BLaER1 treated with 17β-estradiol and CSF1 and Interleukin-3, amounts not matched to agents 10 nM and 100 nM (cell line): ENCODE results near the gene TCF7.

ENCODE experiments used
- H3K27ac ChIP-seq, 11 experiments: shearing (Covaris generic); formaldehyde crosslinking; 2 replicates each; pipeline ENCODE4 v1.8.1; 2022
- H3K27me3 ChIP-seq, 11 experiments: shearing (Covaris generic); formaldehyde crosslinking; 2 replicates each; pipeline ENCODE4 v1.8.1; 2022
- H3K36me3 ChIP-seq, 11 experiments: shearing (Covaris generic); formaldehyde crosslinking; 2 replicates each; pipeline ENCODE4 v1.8.1; 2022
- H3K4me1 ChIP-seq, 10 experiments: shearing (Covaris generic); formaldehyde crosslinking; 2 replicates each; pipeline ENCODE4 v1.8.1; 2022
- H3K4me2 ChIP-seq, 11 experiments: shearing (Covaris generic); formaldehyde crosslinking; 2 replicates each; pipeline ENCODE4 v1.8.1; 2022
- H3K4me3 ChIP-seq, 10 experiments: shearing (Covaris generic); formaldehyde crosslinking; 2 replicates each; pipeline ENCODE4 v1.8.1; 2022
- H3K9ac ChIP-seq, 11 experiments: shearing (Covaris generic); formaldehyde crosslinking; 2 replicates each; pipeline ENCODE4 v1.8.1; 2022
- H3K9me3 ChIP-seq, 11 experiments: shearing (Covaris generic); formaldehyde crosslinking; replicated peaks in 1 of 11; 2 replicates each; pipeline ENCODE4 v1.8.1; 2022
- H4K20me1 ChIP-seq, 11 experiments: shearing (Covaris generic); formaldehyde crosslinking; 2 replicates each; pipeline ENCODE4 v1.8.1; 2022
- Cebpa-rat ChIP-seq, 11 experiments: shearing (Covaris generic); IDR thresholded peaks; 2 replicates each; pipeline ENCODE4 v1.8.1; 2022

Gene TCF7

GRCh38 chr5:134184155-134185135 is 70.0 kb downstream of the TCF7 start:
- Histone ChIP-seq H4K20me1 (peaks cover 0 to 26% (median 9%) of the 10 kb centered on the region in 11 experiments; a peak in 11 of 22 replicates), H3K4me3 (no peak overlapping the region), H3K4me1 (peaks cover 0 to 15% (median 0%) of the 10 kb centered on the region in 10 experiments; a peak in 7 of 20 replicates), H3K9me3 (no peaks in the 10 kb centered on the region), H3K9ac (peak overlapping the region in 1 of 11 experiments; percentile 2; a peak in 1 of 22 replicates), H3K27me3 (no peaks in the 10 kb centered on the region), H3K4me2 (no peak overlapping the region), H3K36me3 (no peaks in the 10 kb centered on the region), H3K27ac (no peak overlapping the region)
- no peak for TF ChIP-seq Cebpa-rat (IDR thresholded peaks at IDR 0.05)

- no peak overlapping the region for H3K4me3 ChIP-seq
- H3K9ac ChIP-seq, result no peak overlapping the region
- H3K9me3 ChIP-seq, result no peaks in the 10 kb centered on the region
- peaks cover 0 to 15% (median 0%) of the 10 kb centered on the region in 10 experiments; a peak in 7 of 20 replicates for H3K4me1 ChIP-seq
- no peak for TF ChIP-seq Cebpa-rat (IDR thresholded peaks at IDR 0.05)
- H3K27ac ChIP-seq, result no peak overlapping the region
- H3K4me2 ChIP-seq, result no peak overlapping the region
- H3K27me3 ChIP-seq, result no peaks in the 10 kb centered on the region
- peaks cover 0 to 11% (median 0%) of the 10 kb centered on the region in 11 experiments; a peak in 2 of 22 replicates for H3K36me3 ChIP-seq
- H4K20me1 ChIP-seq, result peaks cover 0 to 51% (median 26%) of the 10 kb centered on the region in 11 experiments; a peak in 14 of 22 replicates
Measured at GRCh38 chr5:134188092-134188491, 73.6 kb downstream of the TCF7 start.

GRCh38 chr5:134189031-134189430 is 74.5 kb downstream of the TCF7 start:
- no peak for TF ChIP-seq Cebpa-rat (IDR thresholded peaks at IDR 0.05)
- H3K9ac ChIP-seq, result no peak overlapping the region
- H3K27ac ChIP-seq, result no peak overlapping the region
- H4K20me1 ChIP-seq, result peaks cover 0 to 50% (median 34%) of the 10 kb centered on the region in 11 experiments; a peak in 15 of 22 replicates
- no peak overlapping the region for H3K4me2 ChIP-seq
- no peak overlapping the region for H3K4me3 ChIP-seq
- no peaks in the 10 kb centered on the region for H3K27me3 ChIP-seq
- H3K9me3 ChIP-seq, result no peaks in the 10 kb centered on the region
- H3K36me3 ChIP-seq, result peaks cover 0 to 19% (median 5%) of the 10 kb centered on the region in 11 experiments; a peak in 9 of 22 replicates
- peaks cover 0 to 15% (median 0%) of the 10 kb centered on the region in 10 experiments; a peak in 7 of 20 replicates for H3K4me1 ChIP-seq

- H4K20me1 ChIP-seq, result peaks cover 9 to 98% (median 46%) of the 10 kb centered on the region in 11 experiments; a peak in 17 of 22 replicates
- H3K4me2 ChIP-seq, result no peak overlapping the region
- no peak overlapping the region for H3K9ac ChIP-seq
- H3K4me3 ChIP-seq, result no peak overlapping the region
- TF ChIP-seq Cebpa-rat (IDR thresholded peaks at IDR 0.05), result no peak
- H3K36me3 ChIP-seq, result peaks cover 60 to 86% (median 71%) of the 10 kb centered on the region in 11 experiments
- H3K9me3 ChIP-seq, result no peaks in the 10 kb centered on the region
- H3K27ac ChIP-seq, result no peak overlapping the region
- no peaks in the 10 kb centered on the region for H3K4me1 ChIP-seq
- H3K27me3 ChIP-seq, result no peaks in the 10 kb centered on the region
Measured at GRCh38 chr5:134195666-134196065, 81.2 kb downstream of the TCF7 start.
